Gastroesophageal sphincter (tissue), 3 donors: ENCODE measurements around the gene KIF5A.

Experiments
- POLR2AphosphoS5 ChIP-seq: sonication (generic); formaldehyde crosslinking; IDR thresholded peaks from one replicate; pipeline ENCODE4 v1.6.1; 2017; ENCODE audit warnings: antibody characterized with exemption
- TF ChIP-seq, protein P1 (sequence below), 4 experiments: fragments of 200-600 bp in 2 of 4; fragments of 450-650 bp in 2 of 4; sonication (generic) in 1 of 4; IDR thresholded peaks; one replicate each; pipeline ENCODE4 v1.5.1; 2017 to 2019; ENCODE audit warnings: antibody characterized with exemption in 4 of 4, mild to moderate bottlenecking in 2 of 4, moderate library complexity in 2 of 4

DNA sequence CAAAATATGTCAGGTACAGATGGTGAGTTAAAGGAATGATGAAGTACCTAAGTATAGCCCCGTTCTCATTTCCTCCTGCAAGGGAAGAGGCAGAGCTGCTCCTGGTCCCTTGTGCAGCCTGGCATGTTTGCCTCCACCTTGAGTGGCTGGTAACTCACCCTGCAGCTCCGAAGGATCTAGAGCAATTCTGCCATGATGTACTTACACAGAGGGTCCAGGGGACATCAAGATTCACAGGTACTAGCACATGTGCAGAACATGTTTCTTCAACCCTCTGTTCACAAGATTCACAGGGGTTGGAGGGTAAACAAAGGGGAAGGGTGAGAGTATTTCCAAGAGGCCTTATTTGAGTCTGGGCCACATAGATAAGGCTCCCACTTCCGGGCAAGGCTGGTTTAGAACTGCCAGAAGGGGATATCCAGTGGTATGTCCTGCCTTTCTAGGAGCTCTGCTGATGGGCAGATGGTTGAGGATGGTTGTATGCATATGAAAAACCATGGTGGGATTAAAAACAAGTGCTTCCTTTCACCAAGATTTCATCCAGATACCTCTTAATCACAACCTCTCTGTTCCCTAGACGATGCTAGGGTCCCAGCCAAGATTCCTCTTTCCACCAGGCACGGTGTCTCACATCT is 10.6 kb upstream of the KIF5A start:
- TF ChIP-seq, protein P1, sequence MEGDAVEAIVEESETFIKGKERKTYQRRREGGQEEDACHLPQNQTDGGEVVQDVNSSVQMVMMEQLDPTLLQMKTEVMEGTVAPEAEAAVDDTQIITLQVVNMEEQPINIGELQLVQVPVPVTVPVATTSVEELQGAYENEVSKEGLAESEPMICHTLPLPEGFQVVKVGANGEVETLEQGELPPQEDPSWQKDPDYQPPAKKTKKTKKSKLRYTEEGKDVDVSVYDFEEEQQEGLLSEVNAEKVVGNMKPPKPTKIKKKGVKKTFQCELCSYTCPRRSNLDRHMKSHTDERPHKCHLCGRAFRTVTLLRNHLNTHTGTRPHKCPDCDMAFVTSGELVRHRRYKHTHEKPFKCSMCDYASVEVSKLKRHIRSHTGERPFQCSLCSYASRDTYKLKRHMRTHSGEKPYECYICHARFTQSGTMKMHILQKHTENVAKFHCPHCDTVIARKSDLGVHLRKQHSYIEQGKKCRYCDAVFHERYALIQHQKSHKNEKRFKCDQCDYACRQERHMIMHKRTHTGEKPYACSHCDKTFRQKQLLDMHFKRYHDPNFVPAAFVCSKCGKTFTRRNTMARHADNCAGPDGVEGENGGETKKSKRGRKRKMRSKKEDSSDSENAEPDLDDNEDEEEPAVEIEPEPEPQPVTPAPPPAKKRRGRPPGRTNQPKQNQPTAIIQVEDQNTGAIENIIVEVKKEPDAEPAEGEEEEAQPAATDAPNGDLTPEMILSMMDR (IDR thresholded peaks at IDR 0.05), result no peak
- TF ChIP-seq POLR2AphosphoS5, result no peak
